HepG2 (cell line): Measurements from ENCODE around the gene IGDCC3. TPM values are rescaled to one million over a fixed set of nuclear protein-coding genes. Genes with fewer than 3 reads are reported as not detected.
A peak's percentile ranks its signal among the peaks of the same experiment; 100 is the strongest.

Experiments used
- ATAC-seq: fragments of 200-7000 bp; cut with Tn5 transposase; 3 replicates; pipeline ENCODE4 v1.9.1; 2020; ENCODE audit warnings: mild to moderate bottlenecking, moderate library complexity
- BruUV-seq: library from RNA; stranded (reverse); fragments of 400-500 nt; replicated peaks from 2 replicates; lab custom pipeline; 2021; lab: Mats Ljungman, UMichigan
- CTCF ChIA-PET: fragments of 300-600 bp; formaldehyde crosslinking; extraction: SDS; loops from one replicate; lab custom pipeline; 2021; ENCODE audit warnings: low total read pairs, inconsistent platforms, low intra/inter-chr PET ratio; lab: Yijun Ruan, JAX
- POLR2A ChIA-PET: fragments of 350-600 bp; sonication (Branson Sonifier 250); formaldehyde crosslinking; loops from one replicate; lab custom pipeline; 2020; ENCODE audit warnings: antibody characterized with exemption, inconsistent platforms; lab: Yijun Ruan, JAX
- DNase-seq: peaks from one replicate; pipeline ENCODE4 v3.0.0-alpha.2; 2015; ENCODE audit warnings: low spot score
- FAIRE-seq: peaks from 3 replicates; lab custom pipeline; 2011; peaks lifted over from hg19 to GRCh38; lab: Jason Lieb, UNC
- H2AFZ ChIP-seq: one replicate; pipeline ENCODE4 v1.6.1; 2011; ENCODE audit warnings: low read length, inconsistent platforms
- H3K27ac ChIP-seq: fragments of 300-600 bp; 3 replicates; pipeline ENCODE4 v1.8.0; 2011; ENCODE audit warnings: mixed run types, mild to moderate bottlenecking, mixed read lengths, low read length, inconsistent platforms; ENCODE audit not compliant: insufficient read depth; ENCODE audit errors: extremely low read length
- H3K27me3 ChIP-seq, 2 experiments: fragments of 200-600 bp in 1 of 2; 2 replicates in 1 of 2; 3 replicates in 1 of 2; pipeline versions ENCODE4 v1.6.0 to v1.8.0; 2011; ENCODE audit warnings: low read length in 2 of 2, mild to moderate bottlenecking in 2 of 2, moderate library complexity in 2 of 2, inconsistent platforms in 1 of 2; ENCODE audit not compliant: insufficient read depth in 2 of 2, control insufficient read depth in 1 of 2
- H3K36me3 ChIP-seq, 2 experiments: fragments of 200-600 bp in 1 of 2; replicated peaks in 1 of 2; 2 replicates in 1 of 2; 3 replicates in 1 of 2; pipeline versions ENCODE4 v1.5.1 to v1.8.0; 2011; ENCODE audit warnings: low read length in 2 of 2, inconsistent platforms in 1 of 2; ENCODE audit not compliant: insufficient read depth in 2 of 2, control insufficient read depth in 1 of 2
- H3K4me1 ChIP-seq: 2 replicates; pipeline ENCODE4 v1.5.1; 2012; ENCODE audit warnings: low read length, inconsistent platforms; ENCODE audit not compliant: insufficient read depth
- H3K4me2 ChIP-seq: 2 replicates; pipeline ENCODE4 v1.6.0; 2011; ENCODE audit warnings: low read depth, low read length, inconsistent platforms
- H3K4me3 ChIP-seq, 3 experiments: fragments of 200-600 bp in 1 of 3; sonication (generic), shearing (Covaris generic) in 1 of 3; replicated peaks in 1 of 3; 2 replicates each; pipeline ENCODE4 v1.5.1; 2011 to 2016; ENCODE audit warnings: low read length in 3 of 3, inconsistent platforms in 2 of 3, low read depth in 2 of 3, mild to moderate bottlenecking in 2 of 3, control low read depth in 1 of 3, mixed read lengths in 1 of 3; ENCODE audit not compliant: insufficient read depth in 1 of 3
- H3K79me2 ChIP-seq: one replicate; pipeline ENCODE4 v1.6.1; 2011; ENCODE audit warnings: low read length, inconsistent platforms; ENCODE audit not compliant: insufficient read depth
- H3K9ac ChIP-seq: 2 replicates; pipeline ENCODE4 v1.6.0; 2011; ENCODE audit warnings: mild to moderate bottlenecking, low read depth, low read length, inconsistent platforms; ENCODE audit not compliant: insufficient read depth
- H3K9me3 ChIP-seq: 2 replicates; pipeline ENCODE4 v1.5.1; 2012; ENCODE audit warnings: mild to moderate bottlenecking, low read length
- H4K20me1 ChIP-seq: 2 replicates; pipeline ENCODE4 v1.6.0; 2011; ENCODE audit warnings: inconsistent platforms, mild to moderate bottlenecking, low read length, moderate library complexity; ENCODE audit not compliant: insufficient read depth
- AGO2 ChIP-seq: fragments of 200-400 bp; formaldehyde crosslinking; optimal IDR thresholded peaks from 2 replicates; pipeline ENCODE3; 2017; ENCODE audit warnings: mild to moderate bottlenecking, low read depth, low read length, moderate library complexity
- ARID5B ChIP-seq: IDR thresholded peaks from 2 replicates; pipeline ENCODE4 v1.4.0; 2020; ENCODE audit warnings: mild to moderate bottlenecking, missing genetic modification reagents
- CREM ChIP-seq, 2 experiments: sonication (generic) in 1 of 2; formaldehyde crosslinking in 1 of 2; IDR thresholded peaks; 2 replicates each; pipeline versions ENCODE4 v1.4.0 to v1.6.1; 2016 to 2020; ENCODE audit warnings: antibody characterized with exemption in 1 of 2, mild to moderate bottlenecking in 1 of 2, missing genetic modification reagents in 1 of 2
- DPF2 ChIP-seq: sonication (generic); formaldehyde crosslinking; IDR thresholded peaks from 2 replicates; pipeline ENCODE4 v1.4.0; 2020; ENCODE audit warnings: mild to moderate bottlenecking, low read depth, missing genetic modification reagents, borderline replicate concordance
- MEIS2 ChIP-seq: sonication (generic); formaldehyde crosslinking; IDR thresholded peaks from 2 replicates; pipeline ENCODE4 v1.9.0; 2021; ENCODE audit warnings: mild to moderate bottlenecking, missing genetic modification reagents
- MLX ChIP-seq: IDR thresholded peaks from 2 replicates; pipeline ENCODE4 v1.6.1; 2016
- MYC ChIP-seq: sonication (generic); formaldehyde crosslinking; IDR thresholded peaks from 2 replicates; pipeline ENCODE4 v1.9.0; 2021; ENCODE audit warnings: missing genetic modification reagents, borderline replicate concordance
- NR2C2 ChIP-seq: sonication (generic); formaldehyde crosslinking; IDR thresholded peaks from 2 replicates; pipeline ENCODE4 v1.4.0; 2020; ENCODE audit warnings: missing genetic modification reagents, mild to moderate bottlenecking, moderate library complexity, borderline replicate concordance
- PATZ1 ChIP-seq: sonication (generic); formaldehyde crosslinking; IDR thresholded peaks from 2 replicates; pipeline ENCODE4 v1.4.0; 2020; ENCODE audit warnings: missing genetic modification reagents
- SP5 ChIP-seq: IDR thresholded peaks from 2 replicates; pipeline ENCODE4 v1.6.1; 2016; ENCODE audit warnings: low read depth, borderline replicate concordance
- TAF1 ChIP-seq: sonication (generic); formaldehyde crosslinking; IDR thresholded peaks from 2 replicates; pipeline ENCODE4 v1.4.0; 2020; ENCODE audit warnings: missing genetic modification reagents
- ZNF331 ChIP-seq: sonication (generic); formaldehyde crosslinking; IDR thresholded peaks from 2 replicates; pipeline ENCODE4 v1.4.0; 2020; ENCODE audit warnings: missing genetic modification reagents
- ZNF432 ChIP-seq: sonication (generic); formaldehyde crosslinking; IDR thresholded peaks from 2 replicates; pipeline ENCODE4 v1.5.0; 2020; ENCODE audit warnings: missing genetic modification reagents, mild to moderate bottlenecking, borderline replicate concordance
- ZNF547 ChIP-seq: sonication (generic); formaldehyde crosslinking; IDR thresholded peaks from 2 replicates; pipeline ENCODE4 v1.5.1; 2020; ENCODE audit warnings: mild to moderate bottlenecking, missing genetic modification reagents
- ZNF839 ChIP-seq: sonication (generic); formaldehyde crosslinking; IDR thresholded peaks from 2 replicates; pipeline ENCODE4 v1.4.0; 2020; ENCODE audit warnings: missing genetic modification reagents, mild to moderate bottlenecking, borderline replicate concordance
- WGBS: methylation state at CpG from one replicate; pipeline ENCODE4 v1.1.6; 2017; ENCODE audit warnings: low lambda C conversion rate; 5-methylcytosine and 5-hydroxymethylcytosine counted together
- in situ Hi-C: cut with HindIII; loops from 2 replicates; pipeline ENCODE4 v1.10.0; 2017; ENCODE audit warnings: low pct_unique_long_range_greater_than_20kb; ENCODE audit not compliant: extremely low pct_ligation_motif_present
- intact Hi-C: fragments of 100-400 bp; cut with micrococcal nuclease; formaldehyde crosslinking; loops from one replicate; pipeline ENCODE4 v1.10.0; 2022; ENCODE audit not compliant: unreplicated experiment
- polyA plus RNA-seq, 8 experiments: library from polyadenylated mRNA; depleted of rRNA in 3 of 8; stranded (reverse) in 7 of 8; unstranded in 1 of 8; fragments of >200 nt; fragmentation: Illumina TruSeq in 4 of 8; extraction: Trizol in 4 of 8; gene quantifications; 2 replicates each; pipeline versions ENCODE4 v1.2.1 to v1.2.3, GENCODE V29; 2011 to 2016; ENCODE audit warnings: low read depth in 4 of 8, missing spikeins in 1 of 8, mixed read lengths in 1 of 8; ENCODE audit not compliant: insufficient read depth in 1 of 8
- total RNA-seq, 5 experiments: library from RNA; depleted of rRNA; stranded (reverse); fragments of >200 nt; fragmentation: Illumina TruSeq; extraction: Trizol; gene quantifications; 2 replicates each; pipeline ENCODE4 v1.2.3, GENCODE V29; 2016; ENCODE audit warnings: low read depth in 1 of 5

IGDCC3 gene
- total and polyA plus RNA-seq, 2 of the 13 experiments (the other 11 are each of a cell fraction or from before 2014, with no cell fraction given), result 30.1 to 51.8 TPM

GRCh38 chr15:65333856-65334255 is 43.9 kb downstream of the IGDCC3 start (continued):
- TF ChIP-seq ZNF839 (CRISPR knock-in tag), result no peak
- no peak for TF ChIP-seq PATZ1 (CRISPR knock-in tag)
- no peak for TF ChIP-seq MLX
- TF ChIP-seq TAF1 (CRISPR knock-in tag), result no peak
- no peak for TF ChIP-seq CREM (IDR thresholded peaks at IDR 0.05)
- TF ChIP-seq CREM (CRISPR knock-in tag; IDR thresholded peaks at IDR 0.05), result no peak
- no peak for TF ChIP-seq DPF2
- no peak for TF ChIP-seq ZNF547 (CRISPR knock-in tag)
- TF ChIP-seq ZNF432 (CRISPR knock-in tag), result no peak

GRCh38 chr15:65333148-65333820 is 44.5 kb downstream of the IGDCC3 start:
- H3K4me3 ChIP-seq, result no peak overlapping the region
- no peak overlapping the region for H3K4me2 ChIP-seq
- in situ Hi-C loops (no loop called here), intact Hi-C loops (no loop called here)
- no peak for ATAC-seq
- H3K9ac ChIP-seq, result no peak overlapping the region
- no peak overlapping the region for H3K27ac ChIP-seq
- ChIA-PET CTCF (interaction anchor here (0.6 kb wide), 1 partner anchor 14 kb away, joined by 3 read pairs; no protein-coding TSS in a partner anchor), POLR2A (no interaction called here)
- peaks cover 32 to 64% of the 10 kb centered on the region in 2 experiments; a peak in 4 of 5 replicates for H3K36me3 ChIP-seq
- no peaks in the 10 kb centered on the region for H3K9me3 ChIP-seq
- H3K79me2 ChIP-seq, result no peaks in the 10 kb centered on the region
- no peak for TF ChIP-seq SP5 (CRISPR knock-in tag)
- no peak for TF ChIP-seq ZNF432 (CRISPR knock-in tag)
- no peak for TF ChIP-seq ARID5B (CRISPR knock-in tag)
- TF ChIP-seq MEIS2 (CRISPR knock-in tag), result no peak
- TF ChIP-seq MYC (CRISPR knock-in tag), result no peak
- TF ChIP-seq AGO2, result peak; percentile 23
- no peak for TF ChIP-seq NR2C2 (CRISPR knock-in tag)
- TF ChIP-seq ZNF331 (CRISPR knock-in tag), result no peak
- no peaks in the 10 kb centered on the region for H4K20me1 ChIP-seq
- FAIRE-seq, result no peak
- H3K27me3 ChIP-seq, result no peaks in the 10 kb centered on the region
- no peak for DNase-seq
- H3K4me1 ChIP-seq, result no peaks in the 10 kb centered on the region
- no TSS peak for BruUV-seq
- 91% methylated on average over 15 of the region's 16 CpGs for WGBS
- no peak overlapping the region for H2AFZ ChIP-seq
